ENCODE measurements around the gene SYPL2.

SYPL2 gene

DNA sequence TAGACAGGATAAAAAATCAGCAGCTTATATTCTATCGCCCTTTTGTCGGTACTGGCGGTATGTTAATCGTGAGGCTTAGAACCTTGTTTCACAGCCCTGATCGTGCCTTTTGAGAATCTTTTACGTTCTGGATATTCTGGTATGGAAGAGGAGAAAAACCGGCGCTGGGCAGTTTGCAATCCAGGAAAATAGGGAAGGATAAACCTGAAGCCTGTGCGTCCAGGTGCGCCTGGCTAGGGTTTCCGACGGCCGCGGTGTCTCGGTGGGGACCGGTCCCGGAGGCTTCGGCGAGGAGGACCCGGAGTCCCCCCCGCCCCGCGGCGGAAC lies 258 bp upstream of the SYPL2 start:
- no peak for TF ChIP-seq CTCF (IDR thresholded peaks at IDR 0.05)

DNA sequence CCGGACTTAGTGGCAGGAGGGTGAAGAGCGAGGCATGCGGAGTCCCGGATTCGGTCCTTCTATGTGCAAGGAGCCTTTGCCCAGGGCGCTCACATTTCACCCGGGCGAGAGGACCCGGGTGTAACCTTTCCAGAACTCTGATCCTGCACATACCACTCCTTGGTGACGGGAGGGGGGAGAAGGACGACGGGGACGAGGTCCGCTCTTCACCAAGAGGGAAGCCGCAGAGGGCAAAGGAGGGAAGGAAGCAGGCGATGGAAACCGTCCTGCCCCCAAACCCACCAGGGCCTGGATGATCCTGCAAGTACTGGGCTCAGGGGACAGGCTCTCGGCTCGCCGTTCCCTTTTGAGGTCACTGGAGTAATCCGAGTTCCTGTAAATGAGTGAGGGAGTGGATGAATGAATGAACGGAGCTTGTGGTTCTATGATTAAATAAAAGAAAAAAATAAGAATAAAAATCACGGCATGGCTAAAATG lies 993 bp downstream of the SYPL2 start:
- TF ChIP-seq CTCF (IDR thresholded peaks at IDR 0.05) = no peak

- TF ChIP-seq CTCF (IDR thresholded peaks at IDR 0.05) = no peak
These were observed 1.7 kb downstream of the SYPL2 start for GRCh38 chr1:109468061-109468460.

DNA sequence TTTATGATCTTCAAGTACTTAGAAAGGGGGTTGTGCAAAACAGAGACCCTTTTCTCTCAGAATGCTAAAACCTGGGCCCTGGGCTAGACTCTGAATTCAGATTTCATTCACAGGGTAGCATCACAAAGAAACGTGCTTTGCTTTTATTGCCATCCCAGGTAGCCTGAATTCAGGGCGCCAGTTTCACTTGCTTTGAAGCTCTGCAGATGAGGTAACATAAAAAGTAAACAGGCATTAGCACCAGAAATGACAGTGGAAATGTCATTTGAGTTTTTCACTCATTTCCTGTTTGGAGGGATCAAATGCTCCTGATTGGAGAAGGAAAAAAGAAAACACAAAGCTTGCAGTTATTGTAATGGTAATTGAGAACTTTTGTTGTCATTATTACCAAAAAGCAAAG lies 2.6 kb downstream of the SYPL2 start:
- no peak for TF ChIP-seq CTCF (IDR thresholded peaks at IDR 0.05)

- TF ChIP-seq CTCF (IDR thresholded peaks at IDR 0.05) = no peak
These were observed 3.9 kb downstream of the SYPL2 start for GRCh38 chr1:109470245-109470644.

- no peak for TF ChIP-seq CTCF (IDR thresholded peaks at IDR 0.05)
These were observed 6.4 kb downstream of the SYPL2 start for GRCh38 chr1:109472779-109473178.

DNA sequence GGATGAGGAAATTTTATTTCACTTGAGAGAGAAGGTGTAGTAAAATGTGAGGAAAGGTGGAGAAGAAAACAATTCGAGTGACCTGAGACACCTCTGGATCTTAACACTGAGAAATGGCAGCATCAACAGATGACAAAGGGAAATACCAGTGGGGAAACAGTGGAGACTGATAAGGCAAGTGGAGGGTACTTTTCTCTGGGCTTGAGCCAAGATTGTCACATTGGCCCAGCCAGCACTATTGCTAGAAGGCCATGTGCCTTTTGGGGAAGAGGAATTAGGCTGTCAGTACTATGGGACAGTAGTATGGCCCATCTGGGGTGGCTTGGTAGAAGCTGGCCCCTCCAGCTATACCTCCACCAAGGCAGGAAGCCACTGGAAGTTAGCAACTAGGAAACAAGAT lies 8.4 kb downstream of the SYPL2 start:
- no peak for TF ChIP-seq CTCF (IDR thresholded peaks at IDR 0.05)

GRCh38 chr1:109475261-109475660 lies 8.9 kb downstream of the SYPL2 start:
- TF ChIP-seq CTCF (IDR thresholded peaks at IDR 0.05) = no peak

Measured in LNCAP (cell line).